Activated CD8-positive, alpha-beta memory T cell treated with anti-CD3 and anti-CD28 coated beads, Interleukin-2, amount 50 U/mL, for 1 hour (primary cell): ENCODE measurements around the gene OR10T2.
"Not testable (repeated sequence)": the region's sequence is repeated elsewhere in the genome, so short reads cannot be mapped to it uniquely, and the experiment has no call there.

Experiments used
- DNase-seq: peaks from one replicate; pipeline ENCODE4 v3.0.0-alpha.2; 2020; ENCODE audit errors: extremely low read depth

Gene OR10T2

GRCh38 chr1:158355773-158356285, 43.4 kb downstream of the OR10T2 start:
- DNase-seq: no peak

- DNase-seq: no peak
Observed at GRCh38 chr1:158354255-158354654, 45.0 kb downstream of the OR10T2 start.

- no peak for DNase-seq
Observed at GRCh38 chr1:158353303-158354075, 45.8 kb downstream of the OR10T2 start, which contains the start of gene CD1E. TSS of gene CD1E (plus strand) at chr1:158353894. CDS start at chr1:158353989, 95 bp downstream.

GRCh38 chr1:158348946-158349345, 50.3 kb downstream of the OR10T2 start:
- DNase-seq: not testable (repeated sequence)
